Mesodermal cell (in vitro differentiated cells): ENCODE results near the gene JSRP1.

Experiments used
- H3K27ac ChIP-seq: 2 replicates; pipeline ENCODE4 v1.7.0; 2013; ENCODE audit warnings: mild to moderate bottlenecking, low read depth, low read length, moderate library complexity; ENCODE audit not compliant: severe bottlenecking
- H3K36me3 ChIP-seq: 2 replicates; pipeline ENCODE4 v1.7.1; 2013; ENCODE audit warnings: mild to moderate bottlenecking, low read length, moderate library complexity; ENCODE audit not compliant: control insufficient read depth, insufficient read depth
- H3K4me1 ChIP-seq: one replicate; pipeline ENCODE4 v1.7.1; 2013; ENCODE audit warnings: mild to moderate bottlenecking, low read length; ENCODE audit not compliant: insufficient read depth, control insufficient read depth, poor library complexity, severe bottlenecking
- H3K4me3 ChIP-seq: 2 replicates; pipeline ENCODE4 v1.7.0; 2013; ENCODE audit warnings: low read length, control low read depth, mild to moderate bottlenecking; ENCODE audit not compliant: insufficient read depth, poor library complexity, severe bottlenecking; ENCODE audit errors: extremely low read depth
- H3K9me3 ChIP-seq: 2 replicates; pipeline ENCODE4 v1.7.1; 2013; ENCODE audit warnings: mild to moderate bottlenecking, low read length, moderate library complexity; ENCODE audit not compliant: control insufficient read depth
- WGBS, 2 experiments: methylation state at CpG; one replicate each; pipeline ENCODE4 v1.1.5; 2013; ENCODE audit warnings: missing lambda C conversion rate in 2 of 2; ENCODE audit not compliant: insufficient coverage in 2 of 2; 5-methylcytosine and 5-hydroxymethylcytosine counted together

Gene JSRP1

GRCh38 chr19:2249010-2249866 is 7.0 kb downstream of the JSRP1 start, which contains the start of gene AMH:
AMH (plus strand) TSS chr19:2249323; CDS start chr19:2249333, 10 bp downstream.
- 90 to 92% methylated on average over 21 to 26 of the region's 27 CpGs for WGBS, 2 experiments
- Histone ChIP-seq H3K9me3 (no peaks in the 10 kb centered on the region), H3K27ac (no peak within 1 kb of the TSS), H3K4me3 (no peak within 1 kb of the TSS), H3K4me1 (peaks cover 3% of the 10 kb centered on the region), H3K36me3 (peaks cover 45% of the 10 kb centered on the region)

GRCh38 chr19:2248136-2249009 is 7.8 kb downstream of the JSRP1 start:
- Histone ChIP-seq H3K4me1 (peaks cover 1% of the 10 kb centered on the region), H3K27ac (no peak overlapping the region), H3K4me3 (no peak overlapping the region), H3K9me3 (no peaks in the 10 kb centered on the region), H3K36me3 (peaks cover 54% of the 10 kb centered on the region)
- 97 to 98% methylated on average over 11 to 12 of the region's 21 CpGs for WGBS, 2 experiments

- Histone ChIP-seq H3K9me3 (no peaks in the 10 kb centered on the region), H3K4me3 (no peak overlapping the region), H3K4me1 (no peaks in the 10 kb centered on the region), H3K36me3 (peaks cover 62% of the 10 kb centered on the region), H3K27ac (no peak overlapping the region)
- 95 to 97% methylated on average over 15 to 20 of the region's 28 CpGs for WGBS, 2 experiments
Measured at GRCh38 chr19:2247433-2248101, 8.7 kb downstream of the JSRP1 start.

- no peaks in the 10 kb centered on the region for H3K9me3 ChIP-seq
- H3K4me3 ChIP-seq: no peak overlapping the region
- H3K4me1 ChIP-seq: no peaks in the 10 kb centered on the region
- WGBS, 2 experiments: 93 to 94% methylated on average over 24 to 26 of the region's 26 CpGs
- peaks cover 69% of the 10 kb centered on the region for H3K36me3 ChIP-seq
- no peak overlapping the region for H3K27ac ChIP-seq
Measured at GRCh38 chr19:2246801-2247361, 9.3 kb downstream of the JSRP1 start.

GRCh38 chr19:2246014-2246620 is 10.1 kb downstream of the JSRP1 start:
- WGBS, 2 experiments: 96 to 97% methylated on average over 23 to 24 of the region's 25 CpGs

GRCh38 chr19:2245273-2245672 is 10.9 kb downstream of the JSRP1 start:
- H3K36me3 ChIP-seq: peaks cover 85% of the 10 kb centered on the region
- no peak overlapping the region for H3K4me3 ChIP-seq
- peaks cover 10% of the 10 kb centered on the region for H3K4me1 ChIP-seq
- no peak overlapping the region for H3K27ac ChIP-seq
- no peaks in the 10 kb centered on the region for H3K9me3 ChIP-seq
- WGBS, 2 experiments: 95 to 96% methylated on average over 15 of the region's 15 CpGs

More at GRCh38 chr19:2246014-2246620, 10.1 kb downstream of the JSRP1 start:
- Histone ChIP-seq H3K4me3 (no peak overlapping the region), H3K27ac (no peak overlapping the region), H3K9me3 (no peaks in the 10 kb centered on the region), H3K36me3 (peaks cover 76% of the 10 kb centered on the region), H3K4me1 (peaks cover 2% of the 10 kb centered on the region)

GRCh38 chr19:2244486-2244885 is 11.7 kb downstream of the JSRP1 start:
- Histone ChIP-seq H3K4me1 (peaks cover 14% of the 10 kb centered on the region), H3K27ac (no peak overlapping the region), H3K36me3 (peaks cover 89% of the 10 kb centered on the region), H3K4me3 (no peak overlapping the region), H3K9me3 (no peaks in the 10 kb centered on the region)
- WGBS, 2 experiments: 93 to 96% methylated on average over 19 to 21 of the region's 21 CpGs

- no peaks in the 10 kb centered on the region for H3K9me3 ChIP-seq
- peaks cover 89% of the 10 kb centered on the region for H3K36me3 ChIP-seq
- H3K27ac ChIP-seq: no peak overlapping the region
- H3K4me1 ChIP-seq: peaks cover 18% of the 10 kb centered on the region
- H3K4me3 ChIP-seq: no peak overlapping the region
- 89 to 93% methylated on average over 12 of the region's 12 CpGs for WGBS, 2 experiments
Measured at GRCh38 chr19:2244125-2244411, 12.1 kb downstream of the JSRP1 start.

GRCh38 chr19:2243274-2244124 is 12.7 kb downstream of the JSRP1 start:
- peaks cover 91% of the 10 kb centered on the region for H3K36me3 ChIP-seq
- WGBS, 2 experiments: 92 to 94% methylated on average over 31 to 32 of the region's 32 CpGs

More at GRCh38 chr19:2243274-2244124, 12.7 kb downstream of the JSRP1 start:
- Histone ChIP-seq H3K4me1 (peaks cover 22% of the 10 kb centered on the region), H3K9me3 (no peaks in the 10 kb centered on the region), H3K4me3 (no peak overlapping the region), H3K27ac (no peak overlapping the region)
